ENCODE results near the gene ZC3HAV1.

GRCh38 chr7:139043823-139044812 lies 65.4 kb downstream of the ZC3HAV1 start:
- TF ChIP-seq CTCF (IDR thresholded peaks at IDR 0.05 in 4 of 5, conservative IDR thresholded peaks at IDR 0.05 in 1 of 5) = no peak
- TF ChIP-seq POLR2A (IDR thresholded peaks at IDR 0.05) = no peak

Measured in gastrocnemius medialis (tissue), 4 donors.